ENCODE data around the gene FAM193A.

GRCh38 chr4:2604614-2605013, 68.2 kb downstream of the FAM193A start:
- TF ChIP-seq CTCF (conservative IDR thresholded peaks at IDR 0.05; ENCODE audit: low read depth, low read length) (no peak), EZH2 (IDR thresholded peaks at IDR 0.05; ENCODE audit: borderline replicate concordance, low read depth, low read length, poor library complexity, severe bottlenecking) (no peak)
